IPS-20b (cell line): ENCODE measurements around the gene RABEP2.
A peak's percentile ranks its signal among the peaks of the same experiment; 100 is the strongest.
"Not testable (repeated sequence)": the region's sequence is repeated elsewhere in the genome, so short reads cannot be mapped to it uniquely, and the experiment has no call there.

Experiments used
- H3K27ac ChIP-seq: one replicate; pipeline ENCODE4 v1.5.1; 2013; ENCODE audit warnings: low read length
- H3K27me3 ChIP-seq: 2 replicates; pipeline ENCODE4 v1.6.1; 2013; ENCODE audit warnings: mild to moderate bottlenecking, low read length, inconsistent platforms; ENCODE audit not compliant: insufficient read depth
- H3K36me3 ChIP-seq: 2 replicates; pipeline ENCODE4 v1.6.1; 2013; ENCODE audit warnings: low read depth, mild to moderate bottlenecking, inconsistent platforms, low read length, moderate library complexity; ENCODE audit not compliant: insufficient read depth
- H3K4me1 ChIP-seq: 2 replicates; pipeline ENCODE4 v1.6.1; 2013; ENCODE audit warnings: mild to moderate bottlenecking, control low read depth, inconsistent platforms, low read length, moderate library complexity; ENCODE audit not compliant: insufficient read depth
- H3K4me3 ChIP-seq: 2 replicates; pipeline ENCODE4 v1.5.1; 2013; ENCODE audit warnings: mild to moderate bottlenecking, low read length, inconsistent platforms
- H3K9ac ChIP-seq: 2 replicates; pipeline ENCODE4 v1.6.1; 2013; ENCODE audit warnings: low read depth, mild to moderate bottlenecking, inconsistent platforms, low read length, moderate library complexity
- H3K9me3 ChIP-seq: 2 replicates; pipeline ENCODE4 v1.6.1; 2013; ENCODE audit warnings: mild to moderate bottlenecking, low read depth, low read length, inconsistent platforms; ENCODE audit not compliant: insufficient read depth

RABEP2 gene

GRCh38 chr16:28931801-28932225 lies 6.8 kb upstream of the RABEP2 start, which contains the start of gene CD19:
CD19 (plus strand) TSS chr16:28931971; CDS start chr16:28932001, 30 bp downstream.
- Histone ChIP-seq H3K4me3 (no peak within 1 kb of the TSS), H3K9me3 (no peaks in the 10 kb centered on the region), H3K27ac (no peak within 1 kb of the TSS), H3K27me3 (no peaks in the 10 kb centered on the region), H3K9ac (no peak within 1 kb of the TSS), H3K4me1 (no peaks in the 10 kb centered on the region), H3K36me3 (no peaks in the 10 kb centered on the region)

GRCh38 chr16:28930652-28931051 lies 5.6 kb upstream of the RABEP2 start:
- Histone ChIP-seq H3K4me3 (no peak overlapping the region), H3K27me3 (no peaks in the 10 kb centered on the region), H3K36me3 (no peaks in the 10 kb centered on the region), H3K4me1 (no peaks in the 10 kb centered on the region), H3K9me3 (no peaks in the 10 kb centered on the region), H3K27ac (no peak overlapping the region), H3K9ac (no peak overlapping the region)

GRCh38 chr16:28930203-28930602 lies 5.2 kb upstream of the RABEP2 start:
- Histone ChIP-seq H3K27me3 (no peaks in the 10 kb centered on the region), H3K9ac (no peak overlapping the region), H3K4me1 (no peaks in the 10 kb centered on the region), H3K36me3 (no peaks in the 10 kb centered on the region), H3K4me3 (no peak overlapping the region), H3K27ac (no peak overlapping the region), H3K9me3 (no peaks in the 10 kb centered on the region)

- H3K4me1 ChIP-seq, result no peaks in the 10 kb centered on the region
- no peak overlapping the region for H3K27ac ChIP-seq
- no peaks in the 10 kb centered on the region for H3K36me3 ChIP-seq
- H3K27me3 ChIP-seq, result no peaks in the 10 kb centered on the region
- no peaks in the 10 kb centered on the region for H3K9me3 ChIP-seq
- H3K9ac ChIP-seq, result no peak overlapping the region
- H3K4me3 ChIP-seq, result no peak overlapping the region
Measured at GRCh38 chr16:28927815-28928214, 2.8 kb upstream of the RABEP2 start.

GRCh38 chr16:28926284-28926683 lies 1.2 kb upstream of the RABEP2 start:
- Histone ChIP-seq H3K9ac (peak overlapping the region; percentile 97; the same call in 1 of the 2 replicates), H3K4me3 (peak overlapping the region; percentile 98)
- not testable (repeated sequence) for H3K27me3 ChIP-seq, H3K36me3 ChIP-seq, H3K4me1 ChIP-seq, H3K27ac ChIP-seq, H3K9me3 ChIP-seq

GRCh38 chr16:28925386-28926228 lies 569 bp upstream of the RABEP2 start:
- H3K4me1 ChIP-seq, result no peaks in the 10 kb centered on the region
- H3K9me3 ChIP-seq, result no peaks in the 10 kb centered on the region
- H3K4me3 ChIP-seq, result peak overlapping the region; percentile 98
- H3K9ac ChIP-seq, result peak overlapping the region; percentile 97
- H3K27ac ChIP-seq, result peak overlapping the region; percentile 87
- no peaks in the 10 kb centered on the region for H3K36me3 ChIP-seq
- no peaks in the 10 kb centered on the region for H3K27me3 ChIP-seq

GRCh38 chr16:28924399-28924761 lies 658 bp downstream of the RABEP2 start:
- H3K9me3 ChIP-seq, result no peaks in the 10 kb centered on the region
- peak overlapping the region; percentile 82; the same call in 1 of the 2 replicates for H3K9ac ChIP-seq
- no peak overlapping the region for H3K27ac ChIP-seq
- peak overlapping the region; percentile 98 for H3K4me3 ChIP-seq
- H3K4me1 ChIP-seq, result no peaks in the 10 kb centered on the region
- peaks cover 6% of the 10 kb centered on the region; the same call in 1 of the 2 replicates for H3K36me3 ChIP-seq
- no peaks in the 10 kb centered on the region for H3K27me3 ChIP-seq

GRCh38 chr16:28923652-28924398 lies 1.2 kb downstream of the RABEP2 start:
- no peak overlapping the region for H3K27ac ChIP-seq
- H3K36me3 ChIP-seq, result peaks cover 12% of the 10 kb centered on the region
- no peaks in the 10 kb centered on the region for H3K27me3 ChIP-seq
- H3K9ac ChIP-seq, result peak overlapping the region; percentile 82; the same call in 1 of the 2 replicates
- no peaks in the 10 kb centered on the region for H3K4me1 ChIP-seq
- H3K9me3 ChIP-seq, result no peaks in the 10 kb centered on the region
- peak overlapping the region; percentile 98 for H3K4me3 ChIP-seq

- peaks cover 15% of the 10 kb centered on the region for H3K36me3 ChIP-seq
- no peak overlapping the region for H3K4me3 ChIP-seq
- H3K4me1 ChIP-seq, result no peaks in the 10 kb centered on the region
- no peaks in the 10 kb centered on the region for H3K27me3 ChIP-seq
- H3K9me3 ChIP-seq, result no peaks in the 10 kb centered on the region
- H3K9ac ChIP-seq, result peak overlapping the region; percentile 82; the same call in 1 of the 2 replicates
- no peak overlapping the region for H3K27ac ChIP-seq
Measured at GRCh38 chr16:28923231-28923587, 1.8 kb downstream of the RABEP2 start.

- Histone ChIP-seq H3K9ac (no peak overlapping the region), H3K9me3 (no peaks in the 10 kb centered on the region), H3K27ac (no peak overlapping the region), H3K4me3 (no peak overlapping the region), H3K4me1 (no peaks in the 10 kb centered on the region), H3K36me3 (peaks cover 31% of the 10 kb centered on the region), H3K27me3 (no peaks in the 10 kb centered on the region)
Measured at GRCh38 chr16:28918698-28919097, 6.3 kb downstream of the RABEP2 start.

- H3K36me3 ChIP-seq, result peaks cover 31% of the 10 kb centered on the region
Measured at GRCh38 chr16:28917095-28917494, 7.9 kb downstream of the RABEP2 start.

GRCh38 chr16:28915181-28915580 lies 9.9 kb downstream of the RABEP2 start:
- H3K9ac ChIP-seq, result no peak overlapping the region
- no peaks in the 10 kb centered on the region for H3K9me3 ChIP-seq
- no peaks in the 10 kb centered on the region for H3K27me3 ChIP-seq
- H3K27ac ChIP-seq, result no peak overlapping the region
- no peaks in the 10 kb centered on the region for H3K4me1 ChIP-seq
- H3K36me3 ChIP-seq, result peaks cover 31% of the 10 kb centered on the region
- H3K4me3 ChIP-seq, result no peak overlapping the region

More at GRCh38 chr16:28917095-28917494, 7.9 kb downstream of the RABEP2 start:
- Histone ChIP-seq H3K4me1 (no peaks in the 10 kb centered on the region), H3K4me3 (no peak overlapping the region), H3K9me3 (no peaks in the 10 kb centered on the region), H3K27ac (no peak overlapping the region), H3K9ac (no peak overlapping the region), H3K27me3 (no peaks in the 10 kb centered on the region)
